ENCODE results near the gene KSR1.

DNA sequence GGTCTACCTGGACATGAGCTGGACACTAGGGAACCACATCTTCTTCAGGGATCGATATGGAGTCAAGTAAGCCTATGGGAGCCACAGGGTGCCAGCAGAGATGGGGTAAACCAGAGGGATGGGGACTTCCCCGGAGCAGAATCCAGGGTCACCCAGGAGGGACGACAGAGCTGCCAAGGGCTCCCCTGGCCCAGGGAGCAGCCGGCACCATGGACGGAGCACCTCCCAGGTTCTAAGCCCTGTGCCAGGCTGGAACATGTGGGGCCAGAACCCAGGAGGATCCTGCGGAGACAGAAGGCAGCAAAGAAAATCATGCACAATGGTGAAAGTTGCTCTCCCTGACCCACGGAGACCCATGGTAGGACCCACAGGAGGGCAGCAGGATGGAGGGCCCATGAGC lies 33.6 kb upstream of the KSR1 start:
- TF ChIP-seq CTCF (IDR thresholded peaks at IDR 0.05) (no peak), POLR2A (IDR thresholded peaks at IDR 0.05) (no peak), POLR2AphosphoS5 (IDR thresholded peaks at IDR 0.05) (no peak), EP300 (IDR thresholded peaks at IDR 0.05) (no peak)
